GM12878 (cell line): Measurements from ENCODE around the gene KCNN1. TPM values are rescaled to one million over a fixed set of nuclear protein-coding genes. Genes with fewer than 3 reads are reported as not detected.

Source experiments
- ATAC-seq: fragments of 200-7000 bp; cut with Tn5 transposase; 3 replicates; pipeline ENCODE4 v1.9.1; 2020; ENCODE audit warnings: mild to moderate bottlenecking, moderate library complexity
- Bru-seq: library from RNA; stranded (reverse); fragments of 400-500 nt; gene quantifications from one replicate; lab custom pipeline; 2021; lab: Mats Ljungman, UMichigan
- BruChase-seq, 2 experiments: library from RNA; stranded (reverse); fragments of 400-500 nt; gene quantifications; one replicate each; lab custom pipeline; 2021; lab: Mats Ljungman, UMichigan
- BruUV-seq: library from RNA; stranded (reverse); fragments of 400-500 nt; replicated peaks from 2 replicates; lab custom pipeline; 2021; lab: Mats Ljungman, UMichigan
- CTCF ChIA-PET: fragments of 300-600 bp; sonication (Branson Sonifier 250); formaldehyde crosslinking; extraction: SDS; loops from one replicate; lab custom pipeline; 2021; ENCODE audit warnings: inconsistent platforms; lab: Yijun Ruan, JAX
- POLR2A ChIA-PET: fragments of 350-600 bp; formaldehyde crosslinking; extraction: SDS; loops from one replicate; lab custom pipeline; 2021; ENCODE audit warnings: inconsistent platforms; lab: Charles Lee
- RAD21 ChIA-PET: fragments of 300-600 bp; sonication (Branson Sonifier 250); formaldehyde crosslinking; loops from one replicate; lab custom pipeline; 2023; ENCODE audit warnings: antibody characterized with exemption; ENCODE audit not compliant: unreplicated experiment; lab: Charles Lee
- SMC1A ChIA-PET: fragments of 300-600 bp; sonication (Branson Sonifier 250); formaldehyde crosslinking; loops from one replicate; lab custom pipeline; 2023; ENCODE audit not compliant: unreplicated experiment, uncharacterized antibody; lab: Charles Lee
- DNase-seq: peaks from one replicate; pipeline ENCODE4 v3.0.0-alpha.2; 2011; ENCODE audit warnings: low read depth, low spot score
- FAIRE-seq: peaks from 3 replicates; lab custom pipeline; 2011; peaks lifted over from hg19 to GRCh38; lab: Jason Lieb, UNC
- H2AFZ ChIP-seq: 2 replicates; pipeline ENCODE4 v1.6.0; 2011; ENCODE audit warnings: low read depth, low read length, control low read depth; ENCODE audit not compliant: control insufficient read depth
- H3K27ac ChIP-seq: 2 replicates; pipeline ENCODE4 v1.5.1; 2011; ENCODE audit warnings: control low read depth; ENCODE audit not compliant: control insufficient read depth, insufficient read depth
- H3K27me3 ChIP-seq, 2 experiments: replicated peaks in 1 of 2; 2 replicates each; pipeline versions ENCODE4 v1.6.0 to v1.6.1; 2011; ENCODE audit warnings: low read length in 1 of 2; ENCODE audit not compliant: control insufficient read depth in 2 of 2, insufficient read depth in 2 of 2
- H3K36me3 ChIP-seq, 2 experiments: 2 replicates each; pipeline ENCODE4 v1.5.1; 2011; ENCODE audit warnings: low read length in 1 of 2; ENCODE audit not compliant: control insufficient read depth in 2 of 2, insufficient read depth in 2 of 2
- H3K4me1 ChIP-seq: 2 replicates; pipeline ENCODE4 v1.6.1; 2011; ENCODE audit warnings: mild to moderate bottlenecking, low read length, moderate library complexity, mixed read lengths; ENCODE audit not compliant: control insufficient read depth, insufficient read depth
- H3K4me2 ChIP-seq: 2 replicates; pipeline ENCODE4 v1.6.0; 2011; ENCODE audit warnings: control low read depth; ENCODE audit not compliant: control insufficient read depth, insufficient read depth
- H3K4me3 ChIP-seq: fragments of 200-600 bp; sonication (generic); 2 replicates; pipeline ENCODE4 v1.5.1; 2016
- H3K79me2 ChIP-seq: 2 replicates; pipeline ENCODE4 v1.6.0; 2011; ENCODE audit warnings: low read length; ENCODE audit not compliant: control insufficient read depth, insufficient read depth
- H3K9ac ChIP-seq: 2 replicates; pipeline ENCODE4 v1.8.0; 2011; ENCODE audit warnings: low read length, control low read depth, mixed read lengths; ENCODE audit not compliant: control insufficient read depth, insufficient read depth
- H3K9me3 ChIP-seq: replicated peaks from 3 replicates; pipeline ENCODE4 v1.5.1; 2011; ENCODE audit warnings: mild to moderate bottlenecking, low read length; ENCODE audit not compliant: control insufficient read depth, insufficient read depth
- H4K20me1 ChIP-seq: 2 replicates; pipeline ENCODE4 v1.6.0; 2011; ENCODE audit not compliant: control insufficient read depth, insufficient read depth
- BMI1 ChIP-seq: fragments of 450-650 bp; IDR thresholded peaks from 2 replicates; pipeline ENCODE4 v1.6.1; 2016; ENCODE audit warnings: mild to moderate bottlenecking, moderate library complexity, borderline replicate concordance
- CHD1 ChIP-seq: IDR thresholded peaks from 2 replicates; pipeline ENCODE4 v1.6.1; 2012; ENCODE audit warnings: low read depth, low read length, improper control_type of control experiment
- CREM ChIP-seq: IDR thresholded peaks from 2 replicates; pipeline ENCODE4 v1.6.1; 2014; ENCODE audit warnings: antibody characterized with exemption, low read depth
- IRF4 ChIP-seq: IDR thresholded peaks from 2 replicates; pipeline ENCODE4 v1.6.1; 2011; ENCODE audit warnings: low read depth, low read length
- MYC ChIP-seq: IDR thresholded peaks from 2 replicates; pipeline ENCODE4 v1.6.1; 2011; ENCODE audit warnings: mild to moderate bottlenecking, low read length, moderate library complexity, inconsistent platforms; ENCODE audit not compliant: insufficient read depth, insufficient replicate concordance, insufficient read length, severe bottlenecking
- NFIC ChIP-seq: IDR thresholded peaks from 2 replicates; pipeline ENCODE4 v1.6.1; 2012; ENCODE audit warnings: low read depth, mild to moderate bottlenecking, inconsistent platforms, low read length, moderate library complexity
- NKRF ChIP-seq: fragments of 450-650 bp; conservative IDR thresholded peaks from 2 replicates; pipeline ENCODE4 v1.6.1; 2017; ENCODE audit warnings: mild to moderate bottlenecking, moderate library complexity
- NRF1 ChIP-seq: conservative IDR thresholded peaks from 2 replicates; pipeline ENCODE4 v1.6.1; 2011; ENCODE audit warnings: mild to moderate bottlenecking, low read depth, low read length, improper control_type of control experiment
- TBL1XR1 ChIP-seq: IDR thresholded peaks from 2 replicates; pipeline ENCODE4 v1.6.1; 2012; ENCODE audit warnings: low read depth, low read length, improper control_type of control experiment
- WGBS: methylation state at CpG from one replicate; pipeline ENCODE4 v1.1.6; 2016; ENCODE audit warnings: low lambda C conversion rate; ENCODE audit not compliant: insufficient replicate concordance, insufficient coverage; ENCODE audit errors: missing lambda C conversion rate; 5-methylcytosine and 5-hydroxymethylcytosine counted together
- in situ Hi-C: fragments of 300-500 bp; cut with MboI; formaldehyde crosslinking; loops from 9 replicates; pipeline ENCODE4 v1.14.3; 2018; ENCODE audit warnings: mixed read lengths
- intact Hi-C: fragments of 100-400 bp; cut with micrococcal nuclease; formaldehyde crosslinking; loops from one replicate; pipeline ENCODE4 v1.14.2; 2022; ENCODE audit not compliant: unreplicated experiment
- long read RNA-seq, 2 experiments: library from polyadenylated mRNA; unstranded; transcript quantifications; one replicate each; pipeline ENCODE4 v2.0.0, GENCODE V29; 2019 to 2020
- polyA minus RNA-seq, 3 experiments: library from RNA; depleted of rRNA, polyadenylated mRNA; stranded (reverse); fragments of >200 nt; gene quantifications; 2 replicates each; pipeline ENCODE4 v1.2.3, GENCODE V29; 2011
- polyA plus RNA-seq, 11 experiments: library from polyadenylated mRNA; depleted of rRNA in 4 of 11; unstranded in 6 of 11; stranded (reverse) in 5 of 11; fragments of >200 nt; fragmentation: Nextera tagmentation in 4 of 11; fragmentation: Illumina TruSeq in 1 of 11; extraction: Ambion mirVana in 4 of 11; extraction: Trizol in 1 of 11; gene quantifications; 1 replicate in 1 of 11; 2 replicates in 10 of 11; pipeline versions ENCODE4 v1.2.1 to v1.2.3, GENCODE V29; 2011 to 2016; ENCODE audit warnings: inconsistent platforms in 2 of 11, missing spikeins in 2 of 11, low read depth in 1 of 11
- total RNA-seq, 4 experiments: library from RNA; depleted of rRNA in 3 of 4; stranded (reverse); fragments of >200 nt in 3 of 4; fragmentation: Illumina TruSeq in 1 of 4; extraction: Trizol in 1 of 4; gene quantifications; 2 replicates each; pipeline versions ENCODE4 v1.2.1 to v1.2.3, GENCODE V29; 2013 to 2021
- TF ChIP-seq, protein P1 (sequence below): IDR thresholded peaks from 2 replicates; pipeline ENCODE4 v1.6.1; 2012; ENCODE audit warnings: low read depth, low read length, improper control_type of control experiment
- TF ChIP-seq, protein P2 (sequence below): IDR thresholded peaks from 2 replicates; pipeline ENCODE4 v1.6.1; 2012; ENCODE audit warnings: low read depth, low read length, improper control_type of control experiment
- TF ChIP-seq, protein P3 (sequence below): fragments of 450-650 bp; IDR thresholded peaks from 2 replicates; pipeline ENCODE4 v1.6.1; 2017; ENCODE audit warnings: mild to moderate bottlenecking

The KCNN1 gene
- 12.0 and 14.7 TPM in 2 replicates for total RNA-seq (2013; cell fraction: nucleolus; rRNA removed)
- total RNA-seq (2014; rRNA removed) (0.40 and 0.60 TPM in 2 replicates), total RNA-seq (2014; rRNA removed; fragmentation: Illumina TruSeq; extraction: Trizol) (0.09 and 0.14 TPM in 2 replicates), total RNA-seq (2021) (0.43 and 0.87 TPM in 2 replicates), polyA plus RNA-seq (2011; rRNA removed) (0.45 and 0.95 TPM in 2 replicates), polyA plus RNA-seq (2014; fragmentation: Illumina TruSeq; extraction: Trizol) (0.04 and 0.10 TPM in 2 replicates), polyA plus RNA-seq (2014; fragmentation: Nextera tagmentation; extraction: Ambion mirVana) (under 1 TPM in 1 of 2 experiments, not detected in 1; 0.02 TPM), polyA plus RNA-seq (2014; rRNA removed) (0.13 and 0.31 TPM in 2 replicates), polyA plus RNA-seq (2016; fragmentation: Nextera tagmentation; extraction: Ambion mirVana) (under 1 TPM; 0.16 TPM), polyA minus RNA-seq (2011; rRNA and poly(A)+ RNA removed) (1.5 and 2.3 TPM in 2 replicates), Bru-seq, nascent RNA (percentile 42 among the genes with signal in this experiment), BruChase-seq, experiment 1, labeled RNA remaining after a 6-hour chase (percentile 49 among the genes with signal in this experiment), BruChase-seq, experiment 2, labeled RNA remaining after a 2-hour chase (percentile 40 among the genes with signal in this experiment)
- 0.64 TPM for polyA plus RNA-seq (2011; ENCODE audit: low read depth)
- 1.2 and 1.5 TPM in 2 replicates for polyA plus RNA-seq (2011; cell fraction: cytosol; rRNA removed)
- polyA plus RNA-seq (2011; cell fraction: nucleus; rRNA removed) = 1.9 and 2.6 TPM in 2 replicates
- 1.4 and 1.6 TPM in 2 replicates for polyA plus RNA-seq (2012)
- 0.52 TPM in 1 of 2 replicates, not detected in the other for polyA minus RNA-seq (2011; cell fraction: cytosol; rRNA and poly(A)+ RNA removed)
- 0.85 and 1.1 TPM in 2 replicates for polyA minus RNA-seq (2011; cell fraction: nucleus; rRNA and poly(A)+ RNA removed)
- long read RNA-seq, experiment 1 = 0 reads
- long read RNA-seq, experiment 2, partial matches to known transcripts = 0 of 1 reads
- long read RNA-seq, experiment 2, other reads (novel, unspliced or antisense) = 1 of 1 reads

- ChIA-PET RAD21 (no interaction called here), POLR2A (interaction anchor here (0.7 to 1.1 kb wide), 2 partner anchors 19 to 463 kb away, joined by 3 to 4 read pairs; no protein-coding TSS in a partner anchor), SMC1A (interaction anchor here (1.4 kb wide), 1 partner anchor 13 kb away, joined by 3 read pairs; no protein-coding TSS in a partner anchor), CTCF (interaction anchor here (0.6 to 1.2 kb wide), 3 partner anchors 9 to 147 kb away, joined by 3 to 4 read pairs (median 4); no protein-coding TSS in a partner anchor)
- H3K36me3 ChIP-seq = no peaks in the 10 kb centered on the region
- no peak within 1 kb of the TSS for H3K4me3 ChIP-seq
- no peak within 1 kb of the TSS for H2AFZ ChIP-seq
- no TSS peak for BruUV-seq
- 13% methylated on average over 19 of the region's 59 CpGs for WGBS
- FAIRE-seq (no peak), ATAC-seq (no peak), DNase-seq (no peak)
- no peaks in the 10 kb centered on the region for H3K4me1 ChIP-seq
- H3K27ac ChIP-seq = no peak within 1 kb of the TSS
- no peaks in the 10 kb centered on the region for H3K9me3 ChIP-seq
- intact Hi-C loops (no loop called here), in situ Hi-C loops (no loop called here)
- no peaks in the 10 kb centered on the region for H3K79me2 ChIP-seq
- H3K4me2 ChIP-seq = no peak within 1 kb of the TSS
- H3K27me3 ChIP-seq = peaks cover 4 to 11% of the 10 kb centered on the region in 2 experiments
- H3K9ac ChIP-seq = no peak within 1 kb of the TSS
- no peaks in the 10 kb centered on the region for H4K20me1 ChIP-seq
- TF ChIP-seq, protein P1, sequence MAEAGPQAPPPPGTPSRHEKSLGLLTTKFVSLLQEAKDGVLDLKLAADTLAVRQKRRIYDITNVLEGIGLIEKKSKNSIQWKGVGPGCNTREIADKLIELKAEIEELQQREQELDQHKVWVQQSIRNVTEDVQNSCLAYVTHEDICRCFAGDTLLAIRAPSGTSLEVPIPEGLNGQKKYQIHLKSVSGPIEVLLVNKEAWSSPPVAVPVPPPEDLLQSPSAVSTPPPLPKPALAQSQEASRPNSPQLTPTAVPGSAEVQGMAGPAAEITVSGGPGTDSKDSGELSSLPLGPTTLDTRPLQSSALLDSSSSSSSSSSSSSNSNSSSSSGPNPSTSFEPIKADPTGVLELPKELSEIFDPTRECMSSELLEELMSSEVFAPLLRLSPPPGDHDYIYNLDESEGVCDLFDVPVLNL = no peak
- no peak for TF ChIP-seq NRF1
- no peak for TF ChIP-seq MYC
- TF ChIP-seq, protein P2, sequence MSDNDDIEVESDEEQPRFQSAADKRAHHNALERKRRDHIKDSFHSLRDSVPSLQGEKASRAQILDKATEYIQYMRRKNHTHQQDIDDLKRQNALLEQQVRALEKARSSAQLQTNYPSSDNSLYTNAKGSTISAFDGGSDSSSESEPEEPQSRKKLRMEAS = no peak
- TF ChIP-seq, protein P3, sequence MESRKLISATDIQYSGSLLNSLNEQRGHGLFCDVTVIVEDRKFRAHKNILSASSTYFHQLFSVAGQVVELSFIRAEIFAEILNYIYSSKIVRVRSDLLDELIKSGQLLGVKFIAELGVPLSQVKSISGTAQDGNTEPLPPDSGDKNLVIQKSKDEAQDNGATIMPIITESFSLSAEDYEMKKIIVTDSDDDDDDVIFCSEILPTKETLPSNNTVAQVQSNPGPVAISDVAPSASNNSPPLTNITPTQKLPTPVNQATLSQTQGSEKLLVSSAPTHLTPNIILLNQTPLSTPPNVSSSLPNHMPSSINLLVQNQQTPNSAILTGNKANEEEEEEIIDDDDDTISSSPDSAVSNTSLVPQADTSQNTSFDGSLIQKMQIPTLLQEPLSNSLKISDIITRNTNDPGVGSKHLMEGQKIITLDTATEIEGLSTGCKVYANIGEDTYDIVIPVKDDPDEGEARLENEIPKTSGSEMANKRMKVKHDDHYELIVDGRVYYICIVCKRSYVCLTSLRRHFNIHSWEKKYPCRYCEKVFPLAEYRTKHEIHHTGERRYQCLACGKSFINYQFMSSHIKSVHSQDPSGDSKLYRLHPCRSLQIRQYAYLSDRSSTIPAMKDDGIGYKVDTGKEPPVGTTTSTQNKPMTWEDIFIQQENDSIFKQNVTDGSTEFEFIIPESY = no peak
- TF ChIP-seq BMI1 = no peak
- no peak for TF ChIP-seq CHD1
- no peak for TF ChIP-seq IRF4
- no peak for TF ChIP-seq CREM
- TF ChIP-seq NKRF = no peak
- TF ChIP-seq TBL1XR1 = no peak
- no peak for TF ChIP-seq NFIC
Measured at GRCh38 chr19:17966550-17967256, at the start of gene KCNN1. Gene KCNN1 (plus strand): TSS chr19:17967107. CDS start chr19:17973889, 6,782 bp downstream.
